Endodermal cell (in vitro differentiated cells): ENCODE results near the gene GAS2L3. TPM values are rescaled to one million over a fixed set of nuclear protein-coding genes. Genes with fewer than 3 reads are reported as not detected.

Source experiments
- DNase-seq: peaks from one replicate; pipeline ENCODE4 v3.0.0-alpha.2; 2017
- H3K27ac ChIP-seq: 2 replicates; pipeline ENCODE4 v1.5.1; 2013; ENCODE audit warnings: mild to moderate bottlenecking, low read depth, low read length, moderate library complexity
- H3K27me3 ChIP-seq: 2 replicates; pipeline ENCODE4 v1.6.1; 2013; ENCODE audit warnings: mild to moderate bottlenecking, low read length, moderate library complexity; ENCODE audit not compliant: insufficient read depth, control insufficient read depth, poor library complexity, severe bottlenecking
- H3K36me3 ChIP-seq: 2 replicates; pipeline ENCODE4 v1.7.0; 2013; ENCODE audit warnings: mild to moderate bottlenecking, low read length, moderate library complexity; ENCODE audit not compliant: control insufficient read depth, insufficient read depth
- H3K4me1 ChIP-seq: one replicate; pipeline ENCODE4 v1.7.0; 2013; ENCODE audit warnings: low read length; ENCODE audit not compliant: control insufficient read depth, insufficient read depth
- H3K4me3 ChIP-seq: 2 replicates; pipeline ENCODE4 v1.5.1; 2013; ENCODE audit warnings: mild to moderate bottlenecking, low read length, moderate library complexity
- H3K9ac ChIP-seq: 2 replicates; pipeline ENCODE4 v1.6.1; 2013; ENCODE audit warnings: mild to moderate bottlenecking, low read length, moderate library complexity; ENCODE audit not compliant: poor library complexity, severe bottlenecking; ENCODE audit errors: extremely low read depth
- H3K9me3 ChIP-seq: 2 replicates; pipeline ENCODE4 v1.6.1; 2013; ENCODE audit warnings: mild to moderate bottlenecking, low read length, moderate library complexity; ENCODE audit not compliant: control insufficient read depth
- H3K27ac Mint-ChIP-seq: 2 replicates; pipeline ENCODE4 v1.8.0; 2020; ENCODE audit warnings: mixed read lengths
- H3K27me3 Mint-ChIP-seq: 2 replicates; pipeline ENCODE4 v1.8.0; 2021; ENCODE audit warnings: mild to moderate bottlenecking, mixed read lengths; ENCODE audit not compliant: insufficient read depth
- H3K36me3 Mint-ChIP-seq: 2 replicates; pipeline ENCODE4 v1.8.0; 2020; ENCODE audit warnings: low read depth, mixed read lengths
- H3K4me1 Mint-ChIP-seq: 2 replicates; pipeline ENCODE4 v1.8.0; 2020; ENCODE audit warnings: mixed read lengths
- H3K4me3 Mint-ChIP-seq: 2 replicates; pipeline ENCODE4 v1.8.0; 2020; ENCODE audit warnings: mild to moderate bottlenecking, moderate library complexity, mixed read lengths
- H3K9me3 Mint-ChIP-seq: 2 replicates; pipeline ENCODE4 v1.8.0; 2020; ENCODE audit warnings: mild to moderate bottlenecking, mixed read lengths
- CTCF ChIP-seq: fragments of 200-600 bp; sonication (generic); conservative IDR thresholded peaks from 2 replicates; pipeline ENCODE4 v1.5.0; 2021; ENCODE audit warnings: antibody characterized with exemption, mild to moderate bottlenecking
- WGBS, 2 experiments: methylation state at CpG; one replicate each; pipeline versions ENCODE4 v1.1.5 to v1.1.7; 2013; ENCODE audit warnings: missing lambda C conversion rate in 2 of 2, mixed read lengths in 1 of 2; ENCODE audit not compliant: insufficient coverage in 1 of 2, insufficient read length in 1 of 2; 5-methylcytosine and 5-hydroxymethylcytosine counted together
- total RNA-seq, 2 donors: library from RNA; stranded (reverse); fragmentation: NEBNext Ultra II Directional in 1 of 2; extraction: Animal tissue kit (Norgen Biotek cat#: 25700) in 1 of 2; gene quantifications; 2 replicates in 1 of 2; 3 replicates in 1 of 2; pipeline ENCODE4 v1.2.1, GENCODE V29; 2021

The GAS2L3 gene
- total RNA-seq, 2 donors from 2014 or later, result 13.5 to 26.8 TPM

- no peaks in the 10 kb centered on the region for H3K4me1 Mint-ChIP-seq
- peaks cover 3% of the 10 kb centered on the region for H3K36me3 Mint-ChIP-seq
- Histone ChIP-seq H3K9ac (no peak overlapping the region), H3K4me1 (no peaks in the 10 kb centered on the region), H3K9me3 (peaks cover 23% of the 10 kb centered on the region), H3K4me3 (no peak overlapping the region), H3K36me3 (no peaks in the 10 kb centered on the region), H3K27me3 (no peaks in the 10 kb centered on the region), H3K27ac (no peak overlapping the region)
- peak; percentile 12 for TF ChIP-seq CTCF
- H3K27me3 Mint-ChIP-seq, result no peaks in the 10 kb centered on the region
- peak; percentile 68 for DNase-seq
- 67 to 85% methylated on average over 3 to 4 of the region's 4 CpGs for WGBS, 2 experiments
- H3K9me3 Mint-ChIP-seq, result peaks cover 19% of the 10 kb centered on the region
- H3K27ac Mint-ChIP-seq, result no peak overlapping the region
- H3K4me3 Mint-ChIP-seq, result no peak overlapping the region
Measured at GRCh38 chr12:100651694-100652093, 78.2 kb downstream of the GAS2L3 start.

- Mint-ChIP-seq H3K4me3 (no peak overlapping the region), H3K27ac (no peak overlapping the region), H3K9me3 (peaks cover 13% of the 10 kb centered on the region), H3K36me3 (peaks cover 1% of the 10 kb centered on the region), H3K27me3 (no peaks in the 10 kb centered on the region), H3K4me1 (no peaks in the 10 kb centered on the region)
- no peak for TF ChIP-seq CTCF
- Histone ChIP-seq H3K9me3 (peaks cover 22% of the 10 kb centered on the region), H3K9ac (no peak overlapping the region), H3K36me3 (no peaks in the 10 kb centered on the region), H3K27me3 (no peaks in the 10 kb centered on the region), H3K4me1 (no peaks in the 10 kb centered on the region), H3K27ac (no peak overlapping the region), H3K4me3 (no peak overlapping the region)
- 90 to 97% methylated on average over 3 of the region's 3 CpGs for WGBS, 2 experiments
- no peak for DNase-seq
Measured at GRCh38 chr12:100652488-100652887, 79.0 kb downstream of the GAS2L3 start.

- no peak overlapping the region for H3K9ac ChIP-seq
- H3K9me3 Mint-ChIP-seq, result peaks cover 4% of the 10 kb centered on the region
- no peak for TF ChIP-seq CTCF
Measured at GRCh38 chr12:100656141-100656540, 82.7 kb downstream of the GAS2L3 start.

More at GRCh38 chr12:100656141-100656540, 82.7 kb downstream of the GAS2L3 start:
- peaks cover 8% of the 10 kb centered on the region for H3K9me3 ChIP-seq
- peaks cover 3% of the 10 kb centered on the region for H3K4me1 ChIP-seq
- Mint-ChIP-seq H3K4me3 (no peak overlapping the region), H3K27ac (no peak overlapping the region), H3K27me3 (no peaks in the 10 kb centered on the region), H3K36me3 (no peaks in the 10 kb centered on the region), H3K4me1 (peaks cover 5% of the 10 kb centered on the region)
- WGBS, 2 experiments, result 88 to 94% methylated on average over 2 to 4 of the region's 4 CpGs
- H3K4me3 ChIP-seq, result no peak overlapping the region
- no peaks in the 10 kb centered on the region for H3K27me3 ChIP-seq
- H3K27ac ChIP-seq, result no peak overlapping the region
- H3K36me3 ChIP-seq, result no peaks in the 10 kb centered on the region
- DNase-seq, result no peak
